Activated naive CD4-positive, alpha-beta T cell treated with Interleukin-2 at 50 U/mL for 16 hours (primary cell): Measurements from ENCODE around the gene SLX9.

Experiments used
- DNase-seq: peaks from one replicate; pipeline ENCODE4 v3.0.0-alpha.2; 2020

Gene SLX9, protein sequence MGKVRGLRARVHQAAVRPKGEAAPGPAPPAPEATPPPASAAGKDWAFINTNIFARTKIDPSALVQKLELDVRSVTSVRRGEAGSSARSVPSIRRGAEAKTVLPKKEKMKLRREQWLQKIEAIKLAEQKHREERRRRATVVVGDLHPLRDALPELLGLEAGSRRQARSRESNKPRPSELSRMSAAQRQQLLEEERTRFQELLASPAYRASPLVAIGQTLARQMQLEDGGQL

GRCh38 chr21:44939532-44940115, at the start of gene SLX9:
Gene SLX9, plus strand, starts transcription at chr21:44940029. Its CDS starts 29 bp downstream, at chr21:44940058.
- peak; percentile 85 for DNase-seq

GRCh38 chr21:44890338-44890931, 49.4 kb upstream of the SLX9 start:
- no peak for DNase-seq

DNA sequence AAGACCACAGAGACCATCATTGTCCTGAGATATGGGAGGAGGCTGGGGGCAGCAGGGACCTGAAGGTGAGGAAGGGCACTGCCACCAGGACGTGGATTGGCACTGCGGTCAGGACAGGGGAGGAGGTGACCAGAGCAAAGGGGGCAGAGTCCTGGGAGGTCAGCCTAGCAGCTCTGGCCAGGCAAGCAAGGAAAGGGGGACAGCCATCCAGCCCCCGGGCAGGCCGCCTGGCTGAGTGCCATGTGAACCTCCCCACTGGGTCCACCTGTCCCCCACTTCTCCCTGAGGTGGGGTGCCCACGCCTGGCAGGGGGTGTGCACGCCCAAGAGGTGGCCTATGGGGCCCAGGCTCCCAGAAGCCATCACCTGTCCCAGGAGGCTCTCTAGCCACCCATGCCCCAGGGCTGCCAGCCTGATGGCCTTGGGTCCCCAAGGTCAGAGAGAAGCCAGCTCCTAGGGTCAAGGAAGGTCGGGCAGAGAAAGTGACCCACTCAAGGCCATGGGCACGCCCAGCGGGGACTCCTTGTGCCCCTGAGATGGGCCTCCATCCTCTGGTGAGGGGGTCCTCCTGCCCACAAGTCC, 48.8 kb upstream of the SLX9 start:
- DNase-seq, result no peak

- DNase-seq, result no peak
Observed at GRCh38 chr21:44891631-44892031, 48.2 kb upstream of the SLX9 start.

DNA sequence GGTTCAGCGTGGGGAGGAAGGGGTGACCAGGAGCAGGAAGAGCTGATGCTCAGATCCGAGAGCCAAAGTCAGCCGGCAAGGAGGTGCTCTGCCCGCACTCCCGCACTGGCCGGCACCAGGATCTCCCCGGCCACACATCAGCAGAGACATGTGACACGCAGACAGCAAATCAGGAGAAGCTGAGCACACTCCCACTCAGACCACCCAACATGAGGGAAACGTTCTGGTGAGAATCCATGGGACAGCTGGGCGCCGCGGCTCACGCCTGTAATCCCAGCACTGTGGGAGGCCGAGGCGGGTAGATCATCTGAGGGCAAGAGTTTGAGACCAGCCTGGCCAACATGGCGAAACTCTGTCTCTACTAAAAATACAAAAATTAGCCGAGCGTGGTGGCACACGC, 47.7 kb upstream of the SLX9 start:
- no peak for DNase-seq

DNA sequence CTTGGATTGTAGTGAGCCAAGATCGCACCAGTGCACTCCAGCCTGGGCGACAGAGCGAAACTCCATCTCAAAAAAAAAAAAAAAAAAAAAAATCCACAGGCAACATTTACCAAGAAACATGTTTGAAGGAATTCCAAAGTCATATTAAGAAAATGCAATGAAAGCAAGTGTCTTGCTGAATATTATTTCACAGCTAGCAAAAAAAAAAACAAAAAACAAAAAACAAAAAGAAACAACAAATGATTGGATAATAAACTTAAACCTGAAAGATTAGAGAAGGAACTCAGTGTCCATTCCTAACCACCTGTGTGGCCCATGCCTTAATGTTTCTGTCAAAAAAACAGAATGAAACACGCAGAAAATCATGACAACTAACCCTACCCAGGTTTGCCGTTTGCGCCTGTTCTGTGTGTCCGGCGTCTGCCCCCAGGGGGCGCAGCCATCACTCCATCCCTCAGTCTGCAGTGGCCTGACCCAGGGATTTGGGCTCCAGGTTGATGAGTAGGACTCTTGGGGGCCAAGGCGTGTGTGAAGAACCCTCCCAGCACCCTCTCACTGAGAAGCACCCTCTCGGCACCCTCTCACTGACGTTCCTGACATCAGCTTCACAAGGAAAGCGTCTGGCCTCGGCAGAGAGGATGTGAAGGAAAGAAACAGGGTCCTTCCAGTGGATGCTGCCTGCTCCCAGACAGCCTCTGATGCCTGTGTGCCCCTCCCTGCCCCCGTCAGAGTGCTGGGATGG, 47.1 kb upstream of the SLX9 start:
- DNase-seq, result peak; percentile 82

DNA sequence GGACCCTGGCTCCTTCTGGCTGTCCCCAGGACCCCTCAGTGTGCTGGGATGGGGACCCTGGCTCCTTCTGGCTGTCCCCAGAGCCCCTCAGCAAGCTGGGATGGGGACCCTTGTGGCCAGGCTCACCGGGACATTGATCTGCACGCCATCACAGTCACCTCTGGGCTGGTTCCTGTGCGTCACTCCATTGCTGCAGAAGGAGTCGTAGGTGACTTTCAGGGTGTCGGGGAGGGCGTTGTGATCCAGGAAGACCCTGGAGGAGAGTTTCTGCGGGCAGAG, 46.6 kb upstream of the SLX9 start:
- no peak for DNase-seq

- no peak for DNase-seq
Observed at GRCh38 chr21:44893948-44894656, 45.7 kb upstream of the SLX9 start.

DNA sequence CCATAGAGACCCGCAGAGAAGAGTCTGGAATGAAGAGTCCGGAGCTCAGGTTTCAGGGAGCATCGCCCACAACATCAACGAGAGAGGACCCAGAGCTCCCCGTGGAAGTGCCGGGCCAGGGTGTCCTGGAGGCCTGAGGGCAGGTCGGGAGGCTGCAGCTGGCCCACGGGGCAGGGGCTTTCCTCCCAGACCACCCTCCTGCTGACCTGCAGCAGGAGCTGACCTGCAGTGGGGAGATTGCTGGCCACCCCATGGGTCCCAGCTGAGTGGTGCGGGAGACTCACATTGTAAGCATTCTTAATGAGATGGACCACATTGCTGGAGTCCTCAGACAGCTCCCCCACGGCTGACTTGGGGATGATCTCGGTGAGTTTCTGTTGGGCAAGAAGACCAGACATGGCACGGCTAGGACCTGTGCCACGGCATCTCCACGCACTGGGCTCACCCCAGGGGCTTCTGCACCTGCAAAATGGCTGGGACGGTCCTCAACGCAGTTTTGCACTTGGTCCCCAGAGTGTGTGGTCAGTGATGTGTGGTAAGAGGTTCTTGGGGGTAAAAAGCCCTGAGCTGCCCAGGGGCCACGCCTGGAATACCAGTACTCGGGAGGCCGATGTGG, 45.0 kb upstream of the SLX9 start:
- DNase-seq, result no peak

DNA sequence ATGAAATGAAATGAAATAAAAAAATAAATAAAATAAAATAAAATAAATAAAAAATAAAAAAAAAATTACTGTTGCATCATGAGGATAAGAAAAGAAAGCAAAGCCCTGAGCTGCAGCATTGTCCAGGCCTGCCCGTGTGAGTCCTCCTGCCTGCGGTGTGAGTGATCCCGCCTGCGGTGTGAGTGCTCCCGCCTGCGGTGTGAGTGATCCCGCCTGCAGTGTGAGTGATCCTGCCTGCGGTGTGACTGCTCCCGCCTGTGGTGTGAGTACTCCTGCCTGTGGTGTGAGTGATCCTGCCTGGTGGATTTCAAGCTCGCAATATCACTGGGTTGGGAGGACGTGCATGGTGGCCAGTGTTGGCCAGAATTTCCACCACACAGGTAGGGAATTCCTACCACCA, 44.0 kb upstream of the SLX9 start:
- no peak for DNase-seq

GRCh38 chr21:44896561-44897286, 43.1 kb upstream of the SLX9 start:
- no peak for DNase-seq

- no peak for DNase-seq
Observed at GRCh38 chr21:44897326-44898010, 42.4 kb upstream of the SLX9 start.

GRCh38 chr21:44898011-44898488, 41.8 kb upstream of the SLX9 start:
- no peak for DNase-seq

DNA sequence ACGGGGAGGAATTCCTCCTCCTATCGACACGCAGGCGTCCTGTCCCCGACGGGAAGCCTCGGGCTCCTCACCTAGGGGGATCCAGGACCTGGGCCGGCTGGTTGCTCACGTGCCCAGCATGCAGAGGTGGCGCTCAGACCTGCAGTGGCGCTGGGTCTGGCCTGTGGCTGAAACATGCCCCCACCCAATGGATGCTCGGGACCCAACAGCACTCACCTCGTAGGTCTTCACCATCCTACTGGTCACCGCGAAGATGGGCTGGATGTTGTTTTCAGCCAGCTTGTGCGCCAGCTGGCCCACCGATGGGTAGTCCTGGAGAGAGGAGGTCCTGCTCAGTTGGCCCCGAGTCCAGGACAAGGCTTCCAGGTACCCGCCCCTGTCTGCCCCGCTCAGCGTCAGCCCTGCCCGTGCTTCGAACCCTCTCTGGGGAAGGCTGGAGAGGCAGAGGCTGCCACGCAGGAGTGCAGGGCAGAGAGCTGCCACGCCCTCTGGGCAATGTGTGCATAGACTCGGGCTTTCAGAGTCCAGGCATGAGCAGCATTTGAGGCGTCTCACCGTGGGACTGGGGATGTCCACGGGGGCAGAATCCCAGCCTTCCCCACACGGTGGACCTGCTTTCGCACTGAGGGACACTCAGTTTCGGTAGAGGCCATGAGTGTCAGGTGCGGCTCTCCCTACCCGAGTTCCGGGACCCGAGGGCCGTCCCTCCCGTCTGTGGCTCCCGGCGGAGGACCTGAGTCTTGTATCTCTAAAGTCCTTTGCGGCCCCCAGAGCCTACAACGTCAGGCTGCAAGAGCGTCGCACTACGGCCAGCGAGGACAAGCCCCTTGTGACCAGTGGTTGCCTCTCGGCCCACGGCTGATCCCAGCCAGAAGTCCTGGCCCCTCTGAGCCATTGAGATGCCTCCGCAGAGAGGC, 40.7 kb upstream of the SLX9 start:
- no peak for DNase-seq

- no peak for DNase-seq
Observed at GRCh38 chr21:44899768-44900558, 39.9 kb upstream of the SLX9 start.

DNA sequence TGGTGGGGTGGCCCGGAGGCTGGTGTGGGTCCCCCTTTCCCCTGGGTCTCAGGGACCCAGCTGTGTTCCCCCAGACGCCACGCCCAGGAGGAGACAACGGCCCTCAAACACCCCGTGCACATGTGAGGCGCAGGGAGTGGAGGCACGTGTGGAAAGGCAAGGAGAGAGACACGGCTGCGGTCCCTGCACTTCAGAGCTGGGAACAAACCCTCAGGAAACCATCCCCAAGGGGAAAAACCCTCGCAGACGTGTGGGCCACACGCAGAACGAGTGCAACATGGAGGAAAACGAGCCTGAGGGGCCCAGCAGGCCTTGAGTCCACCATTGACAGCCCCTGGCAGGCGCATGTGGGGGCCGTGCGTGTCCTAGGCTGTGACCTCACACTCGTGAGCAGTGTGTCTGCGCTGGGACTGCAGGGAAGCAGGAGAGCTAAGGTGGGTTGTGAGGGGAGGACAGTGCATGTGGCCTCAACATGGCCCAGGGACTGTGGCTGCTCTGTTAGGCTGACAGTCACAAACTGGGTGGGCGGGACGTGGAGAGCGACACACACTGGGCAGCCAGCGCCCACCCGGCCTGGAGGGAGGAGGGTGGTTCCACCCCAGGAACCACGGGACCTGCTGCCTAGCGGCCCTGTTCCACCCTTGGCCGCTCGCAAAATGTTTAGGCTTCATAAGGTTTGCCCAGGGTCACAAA, 39.1 kb upstream of the SLX9 start:
- no peak for DNase-seq

DNA sequence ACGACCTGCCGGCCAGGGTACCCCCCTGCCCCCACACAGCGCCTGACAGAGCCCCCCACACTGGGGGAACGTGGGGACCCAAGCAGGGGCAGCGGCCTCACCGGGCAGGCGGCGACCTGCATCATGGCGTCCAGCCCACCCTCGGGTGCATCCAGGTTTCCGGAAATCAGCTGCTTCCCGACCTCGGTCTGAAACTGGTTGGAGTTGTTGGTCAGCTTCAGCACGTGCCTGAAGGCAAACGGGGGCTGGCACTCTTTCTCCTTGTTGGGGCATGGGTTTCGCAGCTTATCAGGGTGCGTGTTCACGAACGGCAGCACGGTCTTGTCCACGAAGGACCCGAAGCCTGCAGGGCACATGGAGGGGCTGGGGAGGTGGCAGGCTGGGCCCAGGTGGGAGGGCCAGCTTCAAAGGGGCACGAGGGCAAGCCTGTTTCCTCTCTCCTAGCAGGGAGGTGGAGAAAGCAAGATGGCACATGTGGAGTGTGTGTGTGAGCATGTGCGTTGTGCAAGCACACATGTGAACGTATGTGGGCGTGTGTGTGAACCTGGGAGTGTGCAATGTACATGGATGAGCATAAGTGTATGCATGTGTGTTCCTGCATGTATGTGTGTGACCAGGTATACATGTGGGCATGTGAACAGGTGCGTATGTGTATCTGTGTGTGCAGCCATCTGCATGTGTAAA, 38.3 kb upstream of the SLX9 start:
- DNase-seq, result no peak
